ENCODE results near the gene COL7A1.

Gene COL7A1

GRCh38 chr3:48609088-48610005 is 14.2 kb upstream of the COL7A1 start, which contains the start of gene UQCRC1:
TSS of gene UQCRC1 (minus strand) at chr3:48609646. CDS start at chr3:48609620, 26 bp downstream.
- Histone ChIP-seq H4K91ac (ENCODE audit: low read length) (peak within 1 kb of the TSS; percentile 65), H4K8ac (ENCODE audit: low read length) (peak within 1 kb of the TSS; percentile 69), H3K14ac (ENCODE audit: low read length in 2 of 2) (peak within 1 kb of the TSS in 1 of 2 experiments; percentile 97), H3K18ac (ENCODE audit: low read depth in 1 of 2, low read length in 2 of 2) (peak within 1 kb of the TSS; percentile 23 to 96), H3K79me1 (replicated peaks; ENCODE audit: low read length, poor library complexity, severe bottlenecking) (peaks cover 10% of the 10 kb centered on the region), H3K4me3 (ENCODE audit: insufficient read depth in 1 of 2, low read depth in 1 of 2, low read length in 2 of 2) (peak within 1 kb of the TSS; percentile 90 to 97), H3K4me1 (ENCODE audit: control insufficient read depth, insufficient read depth, low read depth, low read length) (peaks cover 8% of the 10 kb centered on the region), H2BK5ac (ENCODE audit: low read depth, low read length, poor library complexity, severe bottlenecking) (no peak within 1 kb of the TSS), H3K9ac (ENCODE audit: low read length) (peak within 1 kb of the TSS; percentile 93), H3K23ac (ENCODE audit: low read length in 2 of 2) (peak within 1 kb of the TSS in 1 of 2 experiments; percentile 96), H2BK12ac (ENCODE audit: low read length in 2 of 2) (peak within 1 kb of the TSS in 1 of 2 experiments; percentile 40), H3K4me2 (ENCODE audit: low read length, poor library complexity, severe bottlenecking) (peak within 1 kb of the TSS; percentile 85), H3K9me3 (ENCODE audit: control insufficient read depth, low read length) (no peaks in the 10 kb centered on the region), H3K27me3 (ENCODE audit: control insufficient read depth in 1 of 2, insufficient read depth in 1 of 2, low read length in 2 of 2) (no peaks in the 10 kb centered on the region), H3K27ac (ENCODE audit: low read length, poor library complexity, severe bottlenecking) (peak within 1 kb of the TSS; percentile 3), H2BK120ac (ENCODE audit: low read depth, low read length) (peak within 1 kb of the TSS; percentile 12), H2BK15ac (ENCODE audit: low read depth, poor library complexity, severe bottlenecking) (peak within 1 kb of the TSS; percentile 71), H3K36me3 (ENCODE audit: control insufficient read depth in 1 of 2, insufficient read depth in 2 of 2, low read depth in 1 of 2, low read length in 2 of 2) (peaks cover 16 to 29% of the 10 kb centered on the region in 2 experiments), H2AFZ (ENCODE audit: low read depth, low read length) (peak within 1 kb of the TSS; percentile 80), H2AK5ac (ENCODE audit: low read length, severe bottlenecking) (peak within 1 kb of the TSS; percentile 0), H3K4ac (ENCODE audit: low read depth in 1 of 2, low read length in 2 of 2) (peak within 1 kb of the TSS; percentile 16 to 86)
- under 1% methylated on average over 79 of the region's 86 CpGs for WGBS
- DNase-seq = peak; percentile 93

GRCh38 chr3:48607519-48607918 is 12.4 kb upstream of the COL7A1 start:
- Histone ChIP-seq H2AK5ac (ENCODE audit: low read length, severe bottlenecking) (no peak overlapping the region), H4K91ac (ENCODE audit: low read length) (no peak overlapping the region), H2BK12ac (ENCODE audit: low read length in 2 of 2) (no peak overlapping the region), H3K23ac (ENCODE audit: low read length in 2 of 2) (no peak overlapping the region), H3K18ac (ENCODE audit: low read depth in 1 of 2, low read length in 2 of 2) (no peak overlapping the region), H3K27ac (ENCODE audit: low read length, poor library complexity, severe bottlenecking) (no peak overlapping the region), H3K4me3 (ENCODE audit: insufficient read depth in 1 of 2, low read depth in 1 of 2, low read length in 2 of 2) (no peak overlapping the region), H2BK15ac (ENCODE audit: low read depth, poor library complexity, severe bottlenecking) (no peak overlapping the region), H3K79me1 (replicated peaks; ENCODE audit: low read length, poor library complexity, severe bottlenecking) (peaks cover 25% of the 10 kb centered on the region), H2AFZ (ENCODE audit: low read depth, low read length) (no peak overlapping the region), H2BK5ac (ENCODE audit: low read depth, low read length, poor library complexity, severe bottlenecking) (no peak overlapping the region), H3K9me3 (ENCODE audit: control insufficient read depth, low read length) (no peaks in the 10 kb centered on the region), H4K8ac (ENCODE audit: low read length) (no peak overlapping the region), H3K36me3 (ENCODE audit: control insufficient read depth in 1 of 2, insufficient read depth in 2 of 2, low read depth in 1 of 2, low read length in 2 of 2) (peaks cover 34 to 48% of the 10 kb centered on the region in 2 experiments), H3K4me1 (ENCODE audit: control insufficient read depth, insufficient read depth, low read depth, low read length) (peaks cover 10% of the 10 kb centered on the region), H3K14ac (ENCODE audit: low read length in 2 of 2) (no peak overlapping the region), H3K4me2 (ENCODE audit: low read length, poor library complexity, severe bottlenecking) (no peak overlapping the region), H3K4ac (ENCODE audit: low read depth in 1 of 2, low read length in 2 of 2) (no peak overlapping the region), H3K27me3 (ENCODE audit: control insufficient read depth in 1 of 2, insufficient read depth in 1 of 2, low read length in 2 of 2) (no peaks in the 10 kb centered on the region), H3K9ac (ENCODE audit: low read length) (no peak overlapping the region), H2BK120ac (ENCODE audit: low read depth, low read length) (no peak overlapping the region)
- 97% methylated on average over 5 of the region's 5 CpGs for WGBS
- peak; percentile 39 for DNase-seq

- DNase-seq = no peak
- no peak overlapping the region for H3K27ac ChIP-seq (ENCODE audit: low read length, poor library complexity, severe bottlenecking)
- no peaks in the 10 kb centered on the region for H3K9me3 ChIP-seq (ENCODE audit: control insufficient read depth, low read length)
- H3K4me3 ChIP-seq (ENCODE audit: insufficient read depth in 1 of 2, low read depth in 1 of 2, low read length in 2 of 2) = no peak overlapping the region
- no peak overlapping the region for H3K9ac ChIP-seq (ENCODE audit: low read length)
- H2AFZ ChIP-seq (ENCODE audit: low read depth, low read length) = no peak overlapping the region
- no peak overlapping the region for H3K4me2 ChIP-seq (ENCODE audit: low read length, poor library complexity, severe bottlenecking)
- H4K91ac ChIP-seq (ENCODE audit: low read length) = no peak overlapping the region
- no peak overlapping the region for H2BK15ac ChIP-seq (ENCODE audit: low read depth, poor library complexity, severe bottlenecking)
- no peak overlapping the region for H3K14ac ChIP-seq (ENCODE audit: low read length in 2 of 2)
- H4K8ac ChIP-seq (ENCODE audit: low read length) = no peak overlapping the region
- no peak overlapping the region for H3K18ac ChIP-seq (ENCODE audit: low read depth in 1 of 2, low read length in 2 of 2)
- H3K36me3 ChIP-seq (ENCODE audit: control insufficient read depth in 1 of 2, insufficient read depth in 2 of 2, low read depth in 1 of 2, low read length in 2 of 2) = peaks cover 79 to 84% of the 10 kb centered on the region in 2 experiments
- H2BK12ac ChIP-seq (ENCODE audit: low read length in 2 of 2) = no peak overlapping the region
- H2AK5ac ChIP-seq (ENCODE audit: low read length, severe bottlenecking) = no peak overlapping the region
- no peak overlapping the region for H2BK120ac ChIP-seq (ENCODE audit: low read depth, low read length)
- no peak overlapping the region for H3K23ac ChIP-seq (ENCODE audit: low read length in 2 of 2)
- no peak overlapping the region for H3K4ac ChIP-seq (ENCODE audit: low read depth in 1 of 2, low read length in 2 of 2)
- no peak overlapping the region for H2BK5ac ChIP-seq (ENCODE audit: low read depth, low read length, poor library complexity, severe bottlenecking)
- peaks cover 50% of the 10 kb centered on the region for H3K4me1 ChIP-seq (ENCODE audit: control insufficient read depth, insufficient read depth, low read depth, low read length)
- H3K79me1 ChIP-seq (replicated peaks; ENCODE audit: low read length, poor library complexity, severe bottlenecking) = peaks cover 28% of the 10 kb centered on the region
- H3K27me3 ChIP-seq (ENCODE audit: control insufficient read depth in 1 of 2, insufficient read depth in 1 of 2, low read length in 2 of 2) = no peaks in the 10 kb centered on the region
- WGBS = 93% methylated on average over 2 of the region's 2 CpGs
Observed at GRCh38 chr3:48601622-48601994, 6.5 kb upstream of the COL7A1 start.
